GM19452 (cell line): ENCODE results near the gene AUTS2.

Experiments
- ATAC-seq: cut with Tn5 transposase; IDR thresholded peaks from one replicate; pipeline ENCODE4 v1.9.1; 2021; ENCODE audit not compliant: unreplicated experiment

Gene AUTS2

DNA sequence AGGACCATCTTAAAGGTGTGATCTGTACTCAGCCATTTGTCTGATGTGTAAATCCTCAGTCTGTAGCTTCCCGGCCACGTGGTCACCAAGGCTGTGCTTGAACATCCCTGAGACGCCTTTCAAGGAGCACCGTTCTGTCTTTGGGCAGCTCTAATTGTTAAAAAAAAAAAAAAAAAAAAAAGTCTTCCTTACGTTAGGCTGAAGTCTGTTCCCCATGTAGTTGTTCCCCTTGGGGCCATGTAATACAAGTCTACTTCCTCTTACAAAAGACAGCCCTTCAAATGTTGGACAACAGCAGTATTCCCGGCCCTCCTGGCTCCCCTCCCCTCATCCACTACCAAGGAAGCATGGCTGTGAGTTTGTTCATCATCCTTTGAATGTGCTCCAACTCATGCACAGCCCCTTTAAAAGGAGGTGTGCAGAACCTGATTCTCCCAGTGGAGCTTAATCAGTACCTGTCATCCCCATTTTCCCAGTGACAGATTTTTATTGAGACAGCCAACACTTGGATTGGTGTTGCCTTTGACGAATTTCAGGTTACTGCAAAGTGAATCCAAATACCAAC is 1141.5 kb downstream of the AUTS2 start:
- ATAC-seq, result no peak

DNA sequence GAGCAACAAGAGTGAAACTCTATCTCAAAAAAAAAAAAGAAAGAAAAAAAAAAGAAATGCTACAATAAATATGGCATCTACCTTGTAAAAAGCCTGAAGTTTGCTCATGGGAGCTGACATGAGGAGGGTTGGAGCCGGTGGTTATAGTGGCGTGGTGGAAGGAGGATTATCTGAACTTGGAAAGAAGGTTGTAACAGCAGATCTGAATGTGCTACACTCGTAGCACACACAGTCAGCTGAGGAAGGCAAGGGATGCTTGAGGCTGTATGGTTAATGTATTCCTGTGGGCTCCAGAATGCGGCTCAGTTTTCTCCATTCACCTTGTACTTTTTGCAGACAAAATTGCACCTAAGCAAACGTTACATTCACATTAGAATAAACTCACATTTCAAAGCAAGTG is 1143.4 kb downstream of the AUTS2 start:
- no peak for ATAC-seq

DNA sequence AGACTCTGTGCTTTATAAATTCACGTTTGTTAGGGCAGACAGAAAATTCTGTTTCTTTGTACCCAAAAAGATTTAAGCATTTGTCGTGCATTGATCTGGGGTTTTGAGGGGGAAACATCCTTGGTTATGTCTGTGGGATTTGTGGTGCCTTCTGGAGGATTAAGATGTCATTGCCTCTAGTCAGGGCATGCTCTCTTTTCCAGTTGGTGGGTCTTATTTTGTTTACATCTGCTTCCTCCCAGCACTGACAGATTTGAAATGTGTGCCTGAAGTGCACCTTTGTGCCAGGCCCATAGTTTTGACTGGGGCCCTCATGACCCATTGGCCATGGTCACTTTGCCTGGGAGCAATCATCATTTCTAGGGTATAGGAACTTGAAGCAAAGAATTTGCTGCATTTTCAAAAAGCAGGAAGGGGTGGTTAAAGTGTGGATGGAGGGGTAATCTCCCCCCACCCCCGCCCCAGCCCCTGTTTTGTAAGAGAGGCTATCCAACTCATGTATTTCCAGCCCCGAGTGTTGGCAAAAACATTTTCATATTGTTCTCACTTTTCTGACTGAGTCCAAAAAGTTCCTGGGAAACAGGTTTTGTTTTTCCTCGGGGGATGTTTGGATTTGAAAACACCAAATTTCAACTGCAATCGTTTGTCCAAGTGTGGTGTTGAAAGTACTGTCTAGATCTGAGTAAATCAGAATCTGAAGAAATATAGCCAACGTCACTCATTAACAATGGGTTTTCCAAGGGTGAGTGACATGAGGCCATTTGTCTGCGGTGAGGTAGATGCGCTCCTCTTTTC is 1145.5 kb downstream of the AUTS2 start:
- ATAC-seq, result no peak

DNA sequence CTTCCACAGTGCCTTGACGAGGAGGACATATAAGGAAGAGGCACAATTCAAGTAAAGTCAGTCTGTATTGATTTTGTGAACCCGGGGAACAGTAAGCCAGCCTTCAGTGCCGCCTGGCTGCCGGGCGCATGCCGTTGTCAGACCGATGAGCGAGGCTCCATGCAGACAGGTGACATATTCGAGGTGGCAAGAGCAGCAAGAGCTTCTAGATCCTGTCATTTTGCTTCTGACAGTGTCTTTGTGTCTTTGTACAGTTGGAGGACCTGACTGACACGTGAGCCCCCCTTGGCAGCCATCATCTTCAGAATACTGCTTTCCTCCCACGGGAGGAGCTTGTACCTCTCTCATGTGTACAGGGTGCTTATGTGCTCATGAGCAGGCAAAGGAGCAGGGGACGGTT is 1146.2 kb downstream of the AUTS2 start:
- ATAC-seq, result no peak

DNA sequence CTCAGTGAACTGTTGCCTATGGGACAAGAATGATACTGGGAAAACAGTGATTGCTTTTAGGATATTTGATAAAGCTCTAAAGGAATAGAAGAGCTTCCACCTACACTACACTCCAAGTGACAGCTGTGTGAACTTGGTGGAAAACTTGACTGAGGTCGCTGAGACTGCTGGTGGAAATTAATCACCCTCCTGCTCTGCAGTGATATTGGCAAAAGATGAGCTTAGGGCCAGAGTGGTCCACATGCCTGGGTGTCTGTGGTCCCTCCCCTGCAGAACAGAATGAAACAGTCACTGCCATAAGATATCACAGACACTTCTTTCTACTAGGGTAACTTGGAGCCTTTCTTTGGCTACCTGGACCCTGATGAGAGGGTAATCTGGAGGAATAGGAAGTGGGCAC is 1151.6 kb downstream of the AUTS2 start:
- ATAC-seq, result no peak

DNA sequence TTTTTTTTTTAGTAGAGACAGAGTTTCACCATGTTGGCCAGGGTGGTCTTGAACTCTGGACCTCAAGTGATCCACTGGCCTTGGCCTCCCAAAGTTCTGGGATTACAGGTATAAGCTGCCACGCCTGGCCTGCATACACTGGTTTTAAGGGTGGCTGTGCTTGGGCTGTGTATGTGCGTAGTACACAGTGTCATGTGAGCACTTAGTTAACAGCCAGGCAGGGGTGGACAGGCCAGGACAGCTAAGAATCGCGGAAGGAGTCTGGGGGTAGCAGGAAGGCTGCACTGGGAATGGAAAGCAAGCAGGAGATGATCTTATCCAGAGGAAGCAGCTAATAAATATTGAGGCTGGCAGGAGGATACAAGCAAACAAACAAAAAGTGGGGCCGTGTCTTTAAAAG is 1153.6 kb downstream of the AUTS2 start:
- ATAC-seq, result no peak

DNA sequence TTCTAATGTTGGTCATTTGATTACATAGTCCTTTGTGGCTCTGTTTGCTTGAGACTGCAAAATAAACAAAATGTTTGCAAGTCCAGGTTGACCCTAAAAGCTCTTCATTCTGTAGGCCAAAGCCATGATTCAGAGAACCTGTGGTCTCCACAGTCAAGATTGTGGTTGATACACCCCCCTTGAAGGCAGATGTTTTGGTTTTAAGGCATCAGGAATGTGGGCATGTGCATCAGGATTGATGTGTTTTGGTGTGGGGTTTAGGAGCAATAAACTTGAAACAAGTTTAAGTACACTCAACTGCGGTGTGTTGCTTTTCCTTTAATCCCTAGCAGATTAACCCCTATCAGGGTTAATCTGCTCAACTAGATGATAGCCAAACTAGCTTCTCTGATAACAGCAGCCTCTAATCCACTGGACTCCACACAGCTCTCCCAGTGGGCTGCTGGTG is 1154.5 kb downstream of the AUTS2 start:
- no peak for ATAC-seq

DNA sequence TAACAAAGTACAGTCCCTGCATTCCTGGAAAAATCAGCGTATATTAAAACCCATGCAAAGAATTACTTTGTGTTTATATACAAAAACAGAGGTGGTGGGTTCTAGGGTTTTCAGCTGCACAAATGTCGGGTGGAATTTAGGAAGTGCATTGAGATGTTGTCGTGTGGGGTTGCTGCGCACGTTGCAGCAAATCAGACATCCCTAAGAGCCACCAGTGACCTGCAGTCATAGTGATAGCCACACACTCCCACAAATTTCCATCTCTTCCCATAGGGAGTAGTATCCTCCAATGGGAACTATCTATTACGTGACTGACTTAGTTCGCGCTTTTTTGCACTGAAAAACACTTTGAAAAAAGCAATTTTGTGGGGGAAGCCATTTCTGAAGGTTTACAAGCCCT is 1158.5 kb downstream of the AUTS2 start:
- ATAC-seq, result no peak

DNA sequence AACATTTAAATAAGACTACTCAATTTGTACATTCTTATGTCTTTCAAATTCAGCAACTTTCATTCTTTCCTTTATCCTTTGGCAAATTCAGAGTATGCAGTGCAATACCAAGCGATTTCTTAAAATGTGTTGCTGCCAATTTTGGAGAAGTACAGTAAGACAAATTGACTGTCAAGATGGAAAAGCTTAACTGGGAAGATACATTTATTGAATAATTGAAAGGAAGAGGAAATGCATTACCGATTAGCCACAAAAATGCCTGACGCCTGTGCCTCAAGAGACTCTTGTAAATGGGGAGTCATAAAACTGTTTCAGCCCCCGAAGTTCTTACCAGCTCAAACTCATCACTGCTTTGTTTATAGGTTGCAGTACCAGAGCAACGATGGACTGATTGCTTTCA is 1160.4 kb downstream of the AUTS2 start:
- ATAC-seq, result no peak

DNA sequence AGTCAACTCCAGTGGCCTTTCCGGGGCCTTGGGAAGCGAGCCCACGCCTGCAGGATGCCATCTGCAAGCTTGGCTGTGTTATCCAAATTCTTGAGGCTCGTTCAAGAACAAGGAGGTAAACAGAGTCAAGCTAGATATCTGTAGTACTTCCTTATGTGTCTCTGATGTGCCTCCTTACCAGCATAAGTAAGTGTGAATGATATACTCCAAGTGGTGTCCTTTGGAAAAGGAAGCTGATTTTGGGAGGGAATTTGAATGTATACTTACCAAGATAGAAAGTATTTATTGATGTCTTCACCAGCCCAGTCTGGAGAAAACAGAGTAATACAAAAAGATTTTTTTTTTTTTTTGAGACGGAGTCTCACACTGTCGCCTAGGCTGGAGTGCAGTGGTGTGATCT is 1161.4 kb downstream of the AUTS2 start:
- ATAC-seq, result no peak

DNA sequence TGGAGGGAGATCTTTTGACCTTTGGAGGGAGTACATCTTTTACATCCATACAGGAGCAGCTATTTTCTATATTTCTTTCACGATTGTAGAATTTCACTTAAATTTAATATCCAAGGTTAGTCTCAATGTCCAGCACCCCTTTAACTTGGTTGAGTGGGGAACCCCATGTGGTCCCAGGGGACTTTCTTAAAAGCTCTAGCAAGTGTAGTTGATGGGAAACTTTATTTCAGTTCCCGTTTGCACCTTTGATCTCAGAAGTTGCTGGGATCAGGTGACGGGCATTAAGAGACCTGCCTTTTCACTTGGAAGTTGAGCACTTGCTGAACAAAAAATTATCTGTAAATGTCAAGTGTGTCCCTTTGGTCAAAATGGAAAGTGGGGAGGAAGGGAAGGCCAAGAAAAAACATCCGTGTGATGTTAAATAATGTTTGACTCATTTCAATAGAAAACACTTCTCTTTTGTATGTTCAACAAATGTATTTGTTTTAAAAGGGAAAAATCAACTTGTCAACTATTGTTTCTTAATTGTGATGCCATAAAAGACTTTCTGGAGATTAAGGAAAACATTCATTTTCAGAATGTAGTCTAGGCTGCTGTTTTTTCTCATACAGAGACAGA is 1163.5 kb downstream of the AUTS2 start:
- ATAC-seq, result no peak

DNA sequence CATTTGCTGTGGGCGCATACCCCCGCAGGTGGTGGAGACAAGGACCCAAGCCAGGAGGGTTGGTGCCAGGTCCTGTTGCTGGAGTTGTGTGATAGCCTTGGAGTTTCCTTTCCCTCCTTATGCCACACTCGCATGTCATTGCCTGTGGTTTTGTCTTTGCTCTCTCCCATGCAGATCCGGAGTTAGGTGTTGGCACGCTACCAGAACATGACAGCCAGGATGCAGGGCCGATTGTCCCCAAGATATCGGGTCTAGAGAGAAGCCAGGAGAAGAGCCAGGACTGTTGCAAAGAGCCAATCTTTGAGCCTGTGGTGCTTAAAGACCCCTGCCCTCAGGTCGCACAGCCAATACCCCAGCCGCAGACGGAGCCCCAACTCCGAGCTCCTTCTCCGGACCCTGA is 1164.4 kb downstream of the AUTS2 start:
- no peak for ATAC-seq

DNA sequence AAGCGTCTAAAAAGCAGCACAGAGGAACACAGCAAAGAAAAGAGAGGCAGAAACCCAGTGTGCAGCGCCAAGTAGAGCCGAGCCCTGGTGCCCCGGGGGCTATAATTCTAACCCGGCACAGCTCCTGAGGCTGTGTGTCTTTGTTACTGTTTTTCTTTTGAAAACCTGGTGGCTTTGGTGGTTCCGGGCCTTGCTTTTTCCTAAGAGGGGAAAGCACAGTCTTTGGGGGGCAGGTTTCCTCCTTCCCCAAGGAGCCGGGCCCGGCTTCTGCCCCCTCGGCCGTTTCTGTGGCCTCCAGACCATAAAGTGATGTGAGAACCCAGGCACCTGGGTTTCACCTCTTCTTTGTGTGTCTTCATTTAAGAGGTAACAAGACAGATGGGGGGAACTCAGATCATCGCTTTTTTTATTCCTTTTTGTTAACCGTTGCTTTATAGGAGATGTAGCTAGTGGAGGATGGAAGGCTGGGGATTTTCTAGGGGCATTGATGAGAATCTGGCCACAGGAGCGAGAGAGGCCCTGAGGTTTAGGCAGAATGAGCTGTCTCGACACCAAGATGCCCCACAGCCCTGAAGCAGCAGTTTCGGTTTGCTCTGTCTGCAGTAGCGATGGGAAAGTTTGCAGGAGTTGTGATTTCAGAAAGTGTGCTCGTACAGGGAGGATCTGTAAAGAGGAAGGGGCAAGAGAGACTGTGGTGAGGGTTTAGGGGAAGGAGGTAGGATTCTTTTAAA is 1165.9 kb downstream of the AUTS2 start:
- ATAC-seq, result peak; percentile 85

DNA sequence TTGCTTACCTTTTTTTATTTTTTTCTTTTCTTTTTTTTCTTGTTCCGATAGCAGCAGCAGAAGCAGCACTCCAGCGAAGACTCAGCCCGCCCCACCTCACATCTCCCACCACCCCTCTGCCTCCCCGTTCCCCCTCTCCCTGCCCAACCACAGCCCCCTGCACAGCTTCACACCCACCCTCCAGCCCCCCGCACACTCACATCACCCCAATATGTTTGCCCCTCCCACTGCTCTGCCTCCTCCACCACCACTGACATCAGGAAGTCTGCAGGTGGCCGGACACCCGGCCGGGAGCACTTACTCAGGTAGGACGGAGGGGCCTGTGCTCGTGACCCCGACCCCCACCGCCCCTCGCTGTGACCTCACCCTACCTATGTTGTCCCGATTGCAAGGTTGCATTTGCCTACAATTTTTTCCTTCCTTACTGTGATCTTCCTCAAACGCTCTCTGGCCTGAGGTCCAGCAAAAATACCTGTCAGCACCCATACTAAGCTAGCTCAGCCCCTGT is 1166.5 kb downstream of the AUTS2 start:
- ATAC-seq, result no peak

DNA sequence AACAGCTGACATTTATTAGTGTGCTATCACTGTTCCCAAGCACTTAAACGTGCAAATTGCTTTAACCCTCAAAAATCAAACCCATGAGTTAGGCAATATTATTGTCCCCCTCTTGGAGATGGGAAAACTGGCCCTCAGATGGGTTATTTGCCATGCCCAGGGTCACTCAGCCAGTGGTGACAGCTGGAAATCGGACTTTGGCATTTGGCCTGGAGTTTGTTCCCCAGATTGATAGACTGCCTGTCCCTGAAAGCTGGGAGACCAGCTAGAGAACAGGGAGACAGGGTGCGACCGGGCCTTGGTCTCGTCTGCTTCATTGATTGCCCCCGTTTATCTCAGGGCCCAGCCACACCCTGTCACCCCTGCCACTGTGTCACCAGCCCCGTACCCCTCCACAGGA is 1167.4 kb downstream of the AUTS2 start:
- no peak for ATAC-seq

DNA sequence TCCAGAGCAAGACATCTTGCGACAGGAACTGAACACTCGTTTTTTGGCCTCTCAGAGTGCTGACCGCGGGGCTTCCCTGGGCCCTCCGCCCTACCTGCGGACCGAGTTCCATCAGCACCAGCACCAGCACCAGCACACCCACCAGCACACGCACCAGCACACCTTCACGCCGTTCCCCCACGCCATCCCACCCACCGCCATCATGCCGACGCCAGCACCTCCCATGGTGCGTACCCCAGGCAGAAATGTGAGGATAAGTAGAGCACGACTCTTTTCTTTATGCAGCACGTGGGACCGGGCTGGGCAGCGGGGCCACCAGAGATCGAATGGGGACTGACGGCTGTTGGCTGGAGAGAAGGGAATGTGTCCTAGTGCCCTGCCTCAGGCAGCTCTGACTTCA is 1167.8 kb downstream of the AUTS2 start:
- ATAC-seq, result no peak

DNA sequence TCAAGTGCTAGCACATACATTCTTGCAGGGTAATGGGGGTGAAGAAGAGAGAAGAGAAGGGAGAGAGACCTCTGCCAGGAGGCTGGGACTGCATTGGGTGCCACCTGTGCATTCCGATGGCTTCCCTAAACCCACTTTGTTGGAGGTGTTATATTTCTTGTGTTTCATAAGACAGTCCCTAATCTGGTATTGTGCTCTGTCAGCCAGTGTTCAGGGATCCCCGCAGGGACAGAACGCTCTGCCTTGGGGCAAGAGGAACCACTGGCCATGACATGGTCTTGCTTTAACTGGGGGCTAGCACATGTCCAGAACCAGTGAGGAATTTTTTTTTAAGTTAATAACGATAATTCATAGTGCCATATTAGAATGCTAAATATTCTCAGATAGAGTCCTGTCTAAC is 1168.4 kb downstream of the AUTS2 start:
- no peak for ATAC-seq

DNA sequence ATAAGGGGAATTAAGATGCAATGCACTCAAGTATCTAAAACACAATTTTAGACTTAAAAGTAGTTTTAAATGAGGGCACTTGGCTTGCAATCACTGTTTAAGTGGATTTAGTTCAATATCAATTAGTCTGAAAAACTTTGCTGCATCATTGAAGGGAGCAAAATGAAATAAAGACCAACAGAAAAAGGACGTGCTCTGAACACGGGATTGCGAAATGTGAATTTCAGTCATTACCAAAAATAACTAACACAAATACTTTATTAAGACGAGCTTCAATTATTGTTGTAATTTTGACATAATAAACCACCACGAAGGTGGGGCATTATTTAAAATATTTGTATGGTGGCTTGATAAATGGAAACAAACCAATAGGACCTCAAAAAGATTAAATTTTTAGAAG is 1171.9 kb downstream of the AUTS2 start:
- no peak for ATAC-seq

DNA sequence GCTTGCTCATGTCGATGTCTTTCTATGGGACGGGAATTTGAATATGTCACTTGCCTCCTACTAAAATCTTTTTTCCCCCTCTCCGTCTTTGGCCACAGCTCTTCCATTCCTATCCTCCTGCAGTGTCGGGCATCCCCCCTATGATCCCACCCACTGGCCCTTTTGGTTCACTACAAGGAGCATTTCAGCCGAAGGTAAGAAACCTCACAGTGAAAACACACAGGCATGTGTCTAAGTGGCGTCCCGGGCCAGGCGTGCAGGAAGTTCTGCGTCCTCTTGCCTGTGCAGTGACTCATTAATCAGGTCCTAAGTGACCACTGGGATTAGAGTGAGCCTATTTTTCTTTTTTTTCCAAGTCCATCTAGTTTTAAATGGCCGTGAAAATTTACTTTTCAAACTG is 1173.2 kb downstream of the AUTS2 start:
- ATAC-seq, result no peak

DNA sequence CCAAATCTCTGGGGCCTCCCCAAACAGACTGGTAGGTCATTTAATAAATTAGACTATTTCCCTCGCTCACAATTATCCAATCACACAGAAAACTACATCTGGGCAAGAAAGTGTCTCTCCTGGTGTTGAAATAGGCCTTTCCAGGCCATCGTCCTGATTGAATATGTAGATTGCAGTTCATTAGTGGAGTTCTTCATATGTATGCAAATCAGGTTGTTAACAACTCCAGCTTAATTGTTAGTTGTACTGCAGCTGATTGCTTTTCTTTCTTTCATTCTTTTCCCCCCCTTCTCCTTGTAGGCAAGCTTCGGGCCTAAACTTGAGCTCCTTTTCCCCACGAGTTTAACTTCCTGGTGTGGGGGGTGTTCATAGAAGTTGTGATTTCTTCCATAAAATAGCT is 1174.6 kb downstream of the AUTS2 start:
- no peak for ATAC-seq

DNA sequence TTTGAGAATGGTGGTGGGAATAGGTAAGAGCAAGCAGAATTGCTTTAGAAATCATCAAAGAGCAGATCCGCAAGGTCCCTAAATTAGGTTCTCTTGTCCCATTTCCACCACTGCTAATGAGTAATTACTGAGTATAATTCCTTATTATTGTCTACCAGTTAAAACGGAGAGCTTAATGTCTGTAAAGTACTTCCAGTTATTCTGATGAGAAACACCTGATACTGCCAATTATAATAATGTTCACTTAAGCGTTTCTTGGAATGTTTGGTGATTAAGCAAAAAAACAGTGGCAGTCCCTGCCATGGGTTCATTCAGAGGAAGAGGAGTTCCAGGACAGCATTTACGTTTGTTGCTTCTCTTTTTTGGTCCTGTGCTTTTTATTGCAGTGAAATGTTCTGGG is 1175.1 kb downstream of the AUTS2 start:
- ATAC-seq, result no peak
